8988T (cell line): ENCODE data around the gene IER3IP1.
"Not testable (repeated sequence)": the region's sequence is repeated elsewhere in the genome, so short reads cannot be mapped to it uniquely, and the experiment has no call there.

Experiments
- DNase-seq: peaks from one replicate; pipeline ENCODE4 v3.0.0; 2011

The IER3IP1 gene

DNA sequence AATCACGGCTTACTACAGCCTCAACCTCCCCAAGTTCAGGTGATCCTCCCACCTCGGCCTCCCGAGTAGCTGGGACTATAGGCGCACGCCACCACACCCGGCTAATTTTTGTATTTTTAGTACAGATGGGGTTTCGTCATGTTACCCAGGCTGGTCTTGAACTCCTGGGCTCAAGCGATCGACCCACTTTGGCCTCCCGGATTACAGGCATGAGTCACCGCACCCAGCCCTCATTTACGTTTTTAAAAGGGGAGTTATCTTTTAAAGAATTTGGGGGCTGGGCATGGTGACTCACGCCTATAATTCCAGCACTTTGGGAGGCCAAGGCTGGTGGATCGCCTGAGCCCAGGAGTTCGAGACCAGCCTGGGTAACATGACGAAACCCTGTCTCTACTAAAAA, 17.8 kb downstream of the IER3IP1 start:
- DNase-seq: not testable (repeated sequence)

DNA sequence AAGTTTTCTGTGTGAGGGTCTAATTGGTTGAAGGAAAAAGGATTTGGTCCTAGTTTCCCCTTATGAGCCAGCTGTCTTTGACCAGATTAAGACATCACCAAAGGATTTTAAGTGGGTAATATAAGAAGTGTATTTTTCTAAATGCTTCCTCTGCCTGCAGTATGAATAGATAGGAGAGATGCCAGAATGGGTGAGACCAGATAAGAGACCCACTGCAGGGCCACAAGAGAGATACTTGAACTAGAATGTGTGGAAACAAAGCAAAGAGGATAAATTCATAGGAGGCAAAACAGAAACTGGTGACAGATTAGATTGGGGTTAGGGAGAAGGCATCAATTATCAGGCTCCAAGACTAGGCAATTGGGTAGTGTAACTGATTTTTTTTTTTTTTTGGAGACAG, 24.7 kb downstream of the IER3IP1 start:
- DNase-seq: no peak

DNA sequence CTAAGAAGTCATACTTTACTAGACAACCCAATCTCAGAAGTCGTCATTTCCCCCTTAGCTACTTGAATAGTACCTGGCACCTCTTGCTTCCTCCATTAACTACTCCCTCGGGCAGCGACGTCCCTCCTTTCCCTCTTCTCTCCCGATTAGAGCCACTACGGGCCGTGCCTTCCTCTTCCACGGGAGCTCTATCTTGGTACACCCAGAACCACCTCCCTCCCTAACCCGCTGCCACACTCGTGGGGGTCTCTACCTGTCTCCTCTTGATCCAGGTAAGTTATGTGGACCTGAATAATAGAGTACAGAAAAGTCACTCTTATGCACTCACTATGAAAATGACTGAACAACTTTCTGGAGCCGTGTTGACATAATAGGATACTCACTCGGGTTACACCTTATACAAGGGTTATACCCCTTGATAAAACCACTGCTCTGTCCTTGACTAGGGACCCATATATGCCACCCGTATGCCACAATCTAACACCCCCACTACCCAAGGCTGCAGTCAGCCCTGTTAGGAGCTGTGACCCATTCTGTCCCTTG, 25.3 kb downstream of the IER3IP1 start:
- DNase-seq: no peak

DNA sequence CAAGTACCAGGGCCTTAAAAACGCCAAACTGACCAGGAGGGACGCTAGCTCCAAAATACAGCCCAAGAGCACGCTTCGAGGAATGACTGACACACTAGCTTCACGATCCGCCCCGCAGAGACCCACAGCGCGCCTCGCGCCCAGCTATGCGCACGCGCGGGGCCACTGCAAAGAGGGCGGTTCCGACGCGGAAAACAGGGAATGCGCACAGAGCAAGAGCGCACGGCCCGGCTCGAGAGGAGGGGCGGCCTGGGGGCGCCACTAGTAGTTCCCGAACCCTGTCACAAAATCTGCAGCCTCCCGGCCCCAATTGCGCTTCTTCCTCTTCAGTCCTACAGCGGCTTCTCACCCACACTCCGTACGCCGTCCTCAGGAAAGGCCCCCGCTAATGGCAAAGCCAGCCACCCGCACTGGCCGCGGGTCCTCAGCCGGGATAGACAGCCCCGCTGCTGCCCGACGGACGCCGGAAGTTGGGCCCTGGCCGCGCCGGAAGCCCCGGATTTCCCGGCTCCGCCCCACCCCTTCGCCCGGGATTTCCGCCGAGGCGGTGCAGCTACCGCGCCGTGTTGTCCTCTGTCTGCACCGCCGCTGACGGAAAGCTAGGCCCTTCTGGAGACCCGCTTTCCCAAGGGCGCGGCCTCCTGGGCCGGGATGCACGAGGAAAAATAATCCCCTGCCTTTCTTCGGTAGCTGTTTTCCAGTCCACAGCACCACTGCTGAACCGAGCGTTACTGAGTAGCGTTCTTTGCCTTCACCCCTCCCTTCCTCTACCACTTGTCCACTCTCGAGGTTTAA, 25.9 kb downstream of the IER3IP1 start, which contains the start of gene HDHD2:
Gene HDHD2, minus strand, starts transcription at position 472 of the 795 bp plus-strand sequence. CDS start 14,061 bp downstream, outside the sequence.
- peak; percentile 67 for DNase-seq

DNA sequence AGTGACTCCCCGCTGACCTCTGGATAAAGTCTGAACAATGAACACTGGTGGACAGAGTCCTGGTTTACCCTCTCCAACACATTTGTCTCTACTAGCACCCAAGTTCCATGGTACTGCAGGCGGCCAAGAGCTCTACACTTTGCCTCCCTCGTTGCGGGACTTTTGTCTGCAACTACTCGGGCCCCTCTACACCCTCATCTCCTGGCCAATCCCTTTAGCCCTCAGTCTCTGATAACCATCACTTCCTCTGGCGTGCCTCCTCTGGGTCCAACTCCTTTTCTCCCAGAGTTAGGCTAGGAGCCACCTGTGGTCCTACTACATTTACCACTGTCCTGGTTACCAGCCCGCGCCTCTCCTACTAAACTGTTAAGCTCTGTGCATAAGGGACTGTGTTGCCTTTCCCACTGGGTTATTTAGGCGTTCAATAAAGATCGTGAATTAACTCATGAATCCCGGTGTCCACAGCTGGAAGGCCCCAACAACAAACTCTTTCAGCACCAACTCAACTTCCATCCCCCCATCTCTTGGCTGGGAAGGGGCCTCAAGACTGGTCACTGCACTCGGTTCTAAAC, 26.6 kb downstream of the IER3IP1 start:
- no peak for DNase-seq

DNA sequence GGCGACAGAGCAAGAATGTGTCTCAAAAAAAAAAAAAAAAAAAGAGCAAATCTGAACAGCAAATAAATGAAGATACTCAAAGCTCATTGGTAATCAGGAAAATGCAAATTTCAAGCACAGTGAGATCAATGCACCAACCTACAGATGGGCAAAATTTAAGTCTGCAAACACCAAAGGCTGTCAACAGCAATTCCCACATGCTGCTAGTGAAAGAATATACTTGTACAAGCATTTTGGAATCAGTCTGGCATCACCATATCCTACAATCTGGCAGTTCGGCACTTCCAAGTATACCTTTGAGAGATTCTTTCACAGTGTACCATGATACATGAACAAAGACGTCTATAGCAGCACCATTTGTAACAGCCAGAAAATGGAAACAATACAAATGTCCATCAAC, 30.0 kb downstream of the IER3IP1 start:
- DNase-seq: no peak

DNA sequence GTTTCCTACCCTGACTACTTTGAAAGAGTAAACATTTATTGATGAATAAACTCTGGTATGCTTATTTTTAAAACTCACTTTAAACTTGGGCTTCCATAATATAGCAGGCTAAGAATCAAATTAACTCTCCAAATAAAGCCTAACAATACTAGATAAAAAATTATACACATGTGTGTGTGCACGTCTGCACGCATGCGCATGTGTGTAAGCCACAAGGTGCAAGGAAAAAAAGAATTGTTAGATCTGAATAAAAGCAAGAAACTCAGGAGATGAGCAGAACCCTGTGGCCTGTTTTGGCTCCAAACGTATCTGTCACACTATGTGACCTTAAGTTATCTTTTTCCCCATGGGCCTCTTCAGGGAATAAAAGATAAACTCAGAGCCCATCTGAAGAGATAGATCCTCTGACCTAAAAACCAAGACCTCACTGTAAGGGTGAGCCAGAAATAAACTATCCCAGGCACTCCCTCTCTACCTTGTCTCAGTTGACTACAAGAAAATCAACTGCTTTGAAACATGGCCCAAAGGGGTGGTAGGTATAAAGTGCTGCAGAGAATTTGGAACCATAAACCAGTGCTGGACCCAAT, 32.2 kb downstream of the IER3IP1 start:
- no peak for DNase-seq

DNA sequence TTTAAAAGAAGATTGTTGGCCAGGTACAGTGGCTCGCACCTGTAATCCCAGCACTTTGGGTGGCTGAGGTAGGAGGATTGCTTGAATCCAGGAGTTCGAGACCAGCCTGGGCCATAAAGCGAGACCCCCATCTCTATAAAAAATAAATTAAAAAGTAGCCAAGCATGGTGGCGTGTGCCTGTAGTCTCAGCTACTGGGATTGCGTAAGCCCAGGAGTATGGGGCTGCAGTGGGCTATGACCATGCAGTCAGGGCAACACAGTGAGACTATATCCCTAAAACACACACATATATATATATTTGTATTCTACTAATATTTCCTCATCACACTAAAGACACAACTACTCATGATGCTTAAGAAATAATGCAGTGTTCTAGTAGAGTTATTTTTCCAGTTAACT, 33.0 kb downstream of the IER3IP1 start:
- no peak for DNase-seq

DNA sequence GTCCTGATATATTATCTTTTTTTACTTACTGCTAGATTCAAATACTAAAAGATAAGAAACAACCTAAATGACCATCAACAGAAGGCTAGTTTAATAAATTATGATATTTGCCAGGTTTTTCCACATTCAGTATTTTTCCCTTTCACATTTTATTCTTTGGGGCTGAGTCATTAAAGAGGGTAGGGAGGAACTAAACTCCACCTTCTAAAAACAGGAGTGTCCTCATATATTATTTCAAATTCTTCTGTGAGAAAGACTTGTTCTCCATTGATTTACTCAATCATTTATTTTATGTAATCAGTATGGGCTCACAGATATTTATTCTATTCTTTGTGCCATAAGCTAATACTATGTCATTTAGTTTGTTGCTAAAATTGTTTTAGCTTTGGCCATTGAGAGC, 34.9 kb downstream of the IER3IP1 start:
- no peak for DNase-seq

DNA sequence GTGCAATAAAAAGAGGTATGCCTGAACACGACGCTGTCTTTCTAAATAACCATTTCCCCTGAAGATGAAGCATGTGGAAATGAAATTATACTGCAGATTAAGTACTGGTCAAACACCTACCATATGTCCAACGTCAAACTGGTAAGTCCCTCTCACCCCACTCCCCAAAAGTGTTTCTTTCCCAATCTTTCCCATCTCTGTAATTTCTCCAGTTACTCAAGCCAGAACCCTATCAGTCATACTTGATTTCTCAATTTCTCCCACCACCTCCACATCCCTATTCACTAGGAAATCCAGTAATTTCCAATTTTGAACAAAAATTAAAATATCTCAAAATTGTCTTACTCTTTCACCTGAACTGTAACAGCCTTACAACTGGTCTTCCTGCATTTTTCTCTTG, 55.0 kb downstream of the IER3IP1 start:
- DNase-seq: no peak

DNA sequence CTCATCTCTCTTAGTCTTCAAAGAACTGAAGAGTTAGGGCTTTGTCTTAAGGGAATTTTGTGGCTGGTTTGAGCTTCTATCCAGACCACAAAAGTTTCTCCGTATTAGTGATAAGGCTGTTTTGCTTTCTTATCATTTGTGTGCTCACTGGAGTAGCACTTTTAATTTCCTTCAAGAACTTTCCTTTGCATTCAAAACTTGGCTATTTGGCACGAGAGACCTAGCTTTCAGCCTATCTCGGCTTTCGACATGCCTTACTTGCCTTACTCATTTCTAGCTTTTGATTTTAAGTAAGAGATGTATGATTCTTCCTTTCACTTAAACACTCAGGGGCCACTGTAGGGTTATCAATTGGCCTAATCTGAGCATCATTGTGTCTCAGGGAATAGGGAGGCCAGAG, 55.7 kb downstream of the IER3IP1 start:
- DNase-seq: no peak

DNA sequence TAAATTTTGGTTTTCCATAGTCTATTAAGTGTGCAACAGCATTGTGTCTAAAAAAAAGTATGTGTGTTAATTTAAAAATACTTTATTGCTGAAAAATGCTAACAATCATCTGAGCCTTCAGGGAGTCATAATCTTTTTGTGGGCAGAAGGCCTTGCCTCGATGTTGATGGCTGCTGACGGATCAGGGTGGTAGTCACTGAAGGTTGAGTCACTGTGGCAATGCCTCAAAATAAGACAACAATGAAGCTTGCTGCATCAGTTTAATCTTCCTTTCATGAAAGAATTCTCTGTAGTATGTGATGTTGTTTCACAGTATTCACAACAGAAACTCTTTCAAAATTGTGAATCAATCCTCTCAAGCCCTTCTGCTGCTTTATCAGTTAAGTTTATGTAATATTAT, 57.2 kb downstream of the IER3IP1 start:
- no peak for DNase-seq

DNA sequence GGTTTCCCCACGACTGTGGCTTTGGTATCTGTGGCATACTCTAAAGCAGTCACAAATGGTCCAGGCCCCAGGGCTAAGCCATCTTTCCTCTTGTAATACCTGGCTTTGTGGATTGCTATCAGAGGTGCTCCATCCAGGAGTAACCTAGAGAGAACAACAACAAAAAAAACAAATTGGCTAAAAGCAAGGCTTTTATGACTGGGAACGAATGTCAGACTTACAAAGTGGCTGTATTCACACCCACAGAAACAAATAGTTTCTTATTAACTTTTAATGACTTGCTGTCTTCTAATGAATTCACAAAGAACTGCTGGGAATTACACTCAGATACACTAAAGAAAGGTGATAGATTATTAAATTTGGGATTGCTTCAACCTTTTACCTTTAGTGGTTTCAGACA, 61.0 kb downstream of the IER3IP1 start:
- no peak for DNase-seq

DNA sequence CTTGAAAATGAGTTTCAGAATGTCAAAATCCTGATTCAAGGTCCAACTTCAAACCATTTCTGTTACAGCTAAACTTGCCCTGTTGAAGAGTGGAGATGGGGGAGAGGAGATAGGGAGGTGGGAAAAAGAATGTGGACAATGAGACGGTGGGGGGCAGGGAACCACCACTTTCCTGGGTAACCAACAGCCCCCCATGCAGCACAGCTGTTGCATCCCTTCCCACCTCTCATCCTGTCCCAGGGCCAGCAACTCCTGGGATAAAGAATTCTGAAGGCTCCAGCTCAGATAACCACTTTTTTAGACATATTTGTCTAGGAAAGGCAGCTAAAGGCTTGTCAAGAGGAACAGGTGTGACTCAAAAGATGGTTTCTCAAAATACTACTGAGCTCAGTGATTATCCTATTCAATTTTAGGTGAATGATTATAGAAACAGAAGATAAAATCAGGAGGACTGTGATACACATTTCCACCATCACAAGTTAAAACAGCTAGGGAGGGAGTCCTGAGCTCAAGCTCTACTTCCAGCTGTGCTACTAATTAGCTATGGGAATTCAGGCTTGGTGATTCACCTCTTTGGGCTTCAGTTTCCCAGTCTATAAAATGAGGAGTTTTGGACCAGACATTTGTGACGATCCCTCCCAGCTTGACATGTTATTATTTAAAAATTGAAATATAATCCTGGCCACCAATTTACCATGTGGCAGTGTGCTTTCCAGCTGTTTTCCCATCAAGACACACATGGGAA, 62.2 kb downstream of the IER3IP1 start:
- DNase-seq: no peak

DNA sequence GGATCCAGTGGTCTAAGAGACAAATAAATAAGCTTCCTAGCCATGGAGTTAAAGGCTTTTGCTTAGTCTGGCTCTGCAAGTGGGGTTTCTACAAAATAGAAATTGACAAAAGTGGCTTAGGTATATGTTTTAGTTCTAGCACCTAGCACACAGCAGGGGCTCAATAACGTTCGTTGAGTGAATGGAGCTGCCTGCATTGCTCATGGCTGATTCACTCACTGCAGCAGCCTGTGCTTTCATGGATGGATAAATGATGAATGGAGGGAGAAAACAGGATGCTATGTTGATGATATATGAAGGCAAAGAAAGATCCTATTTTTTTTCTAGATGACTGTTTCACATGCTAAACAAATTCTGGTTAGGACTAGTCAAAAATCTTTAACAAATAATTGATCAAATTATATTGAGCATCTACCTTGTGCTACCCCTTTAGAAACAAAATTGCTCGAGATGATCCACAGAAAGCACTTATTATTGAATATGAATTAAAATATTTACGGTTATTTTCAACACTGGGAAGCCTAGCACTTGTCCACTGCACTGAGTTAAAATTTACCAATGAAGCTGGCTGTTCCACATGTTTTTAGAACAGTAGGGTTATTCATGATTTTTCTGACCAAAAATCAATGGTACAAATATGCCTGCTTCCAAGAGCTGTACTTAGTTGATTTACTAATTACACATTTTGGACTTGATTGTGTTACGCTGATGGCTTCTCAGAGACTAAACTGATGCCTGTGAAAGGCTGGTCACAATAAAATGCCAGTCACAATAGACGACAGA, 65.5 kb downstream of the IER3IP1 start:
- DNase-seq: no peak

DNA sequence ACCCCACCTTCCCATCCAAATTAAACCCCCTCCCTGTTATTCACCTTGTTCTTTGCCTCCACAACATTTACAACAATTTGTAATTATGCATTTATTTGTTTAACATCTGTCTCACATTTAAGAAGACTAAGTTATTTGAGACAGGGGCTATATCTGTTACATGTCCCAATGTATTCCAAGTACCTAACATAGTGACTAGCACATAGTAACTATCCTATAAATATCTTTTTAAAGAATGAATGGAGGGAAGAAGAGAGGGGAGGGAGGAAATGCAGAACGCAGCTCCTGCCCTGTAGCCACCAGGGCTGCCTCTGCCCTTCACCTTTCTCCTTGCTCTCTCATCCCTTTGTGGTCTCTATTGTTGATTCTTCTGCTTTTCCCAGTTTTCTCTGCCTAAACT, 66.4 kb downstream of the IER3IP1 start:
- no peak for DNase-seq

DNA sequence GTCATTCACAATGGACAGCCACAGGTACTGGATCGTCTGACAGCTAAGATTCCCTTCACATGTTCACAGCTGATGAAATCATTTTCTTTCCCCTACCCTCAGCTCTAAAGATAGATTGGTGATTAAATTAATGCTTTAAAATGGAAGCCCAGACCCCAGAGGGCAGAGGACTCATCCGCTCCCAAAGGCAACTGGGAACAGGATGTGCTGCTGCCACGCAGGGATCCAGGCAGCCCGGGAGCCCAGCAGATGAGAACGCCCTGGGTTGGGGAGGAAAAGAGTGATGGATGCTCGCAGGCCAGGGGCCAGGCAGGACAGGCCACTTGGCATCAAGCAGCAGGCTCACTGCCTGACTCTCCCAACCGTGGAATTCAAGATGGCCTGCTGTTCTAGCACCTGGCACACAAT, 67.2 kb downstream of the IER3IP1 start:
- DNase-seq: no peak

DNA sequence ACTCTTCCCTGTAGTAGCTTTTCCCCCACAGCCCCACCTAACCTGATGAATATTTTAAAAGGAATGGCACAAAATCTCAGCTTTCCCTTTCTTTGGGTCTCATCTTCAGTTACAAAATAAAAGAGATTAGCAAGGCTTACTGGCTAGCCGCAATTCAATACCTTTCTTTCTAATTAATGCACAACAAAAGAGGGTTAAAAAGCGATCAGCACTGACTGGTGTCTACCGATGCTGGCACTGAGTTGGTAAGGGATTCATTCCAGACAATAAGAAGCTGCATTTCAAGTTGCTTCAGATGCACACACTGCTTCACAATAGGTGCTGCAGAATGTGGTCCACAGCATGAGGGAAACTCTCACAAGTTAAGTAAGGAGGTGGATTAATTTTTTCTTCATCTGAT, 67.8 kb downstream of the IER3IP1 start:
- no peak for DNase-seq
